Measurements from ENCODE around the gene VPS51. TPM values are rescaled to one million over a fixed set of nuclear protein-coding genes. Genes with fewer than 3 reads are reported as not detected.

VPS51 gene
- total and polyA plus RNA-seq, 9 of the 15 experiments (the other 6 are each of a cell fraction or from before 2014, with no cell fraction given): 1.8 to 143 (median 46.8) TPM

GRCh38 chr11:65125197-65126056 lies 29.4 kb downstream of the VPS51 start:
- peaks cover 79% of the 10 kb centered on the region for H3K36me3 ChIP-seq (ENCODE audit: control insufficient read depth, insufficient read depth, low read length)
- ATAC-seq (no peak), FAIRE-seq (no peak), DNase-seq (ENCODE audit: extremely low read depth in 1 of 4, low spot score in 3 of 4) (peak in 1 of 4 experiments; percentile 3)
- H3K4me2 ChIP-seq (ENCODE audit: insufficient read depth, low read length): no peak overlapping the region
- H3K27me3 ChIP-seq (ENCODE audit: control insufficient read depth in 2 of 2, insufficient read depth in 2 of 2, low read length in 2 of 2): no peaks in the 10 kb centered on the region
- ChIA-PET CTCF (ENCODE audit: low intra/inter-chr PET ratio) (no interaction called here), POLR2A (interaction anchor here (0.6 to 9.5 kb wide), 8 partner anchors 8 to 157 kb away, joined by 3 to 182 read pairs (median 3); partner anchors contain the start of genes SPDYC, SYVN1, TM7SF2 and VPS51)
- peaks cover 47% of the 10 kb centered on the region for H3K79me2 ChIP-seq (ENCODE audit: control insufficient read depth, insufficient read depth, low read length)
- no peak overlapping the region for H2AFZ ChIP-seq (ENCODE audit: low read depth, low read length)
- H3K9me3 ChIP-seq (replicated peaks; ENCODE audit: control insufficient read depth, insufficient read depth, low read depth, low read length): no peaks in the 10 kb centered on the region
- H3K9ac ChIP-seq (ENCODE audit: insufficient read depth in 1 of 2, low read depth in 2 of 2, low read length in 2 of 2): 0 out of 4 replicates have a peak overlapping the region, but pooled peaks of 1 of the 2 experiments have one; percentile 6
- H3K9me1 ChIP-seq (ENCODE audit: control insufficient read depth, insufficient read depth, low read length): no peaks in the 10 kb centered on the region
- H3K4me1 ChIP-seq (replicated peaks in 1 of 2; ENCODE audit: control insufficient read depth in 2 of 2, insufficient read depth in 2 of 2, low read length in 2 of 2): peaks cover 8 to 16% of the 10 kb centered on the region in 2 experiments; a peak in 4 of 5 replicates
- H3K27ac ChIP-seq (ENCODE audit: extremely low read depth, low read depth, low read length): no peak overlapping the region; the same call in 2 of the 3 replicates
- in situ Hi-C loops (cut with MboI): no loop called here
- no TSS peak for BruUV-seq (replicated peaks)
- peaks cover 6% of the 10 kb centered on the region; the same call in 1 of the 2 replicates for H4K20me1 ChIP-seq (replicated peaks; ENCODE audit: control insufficient read depth, insufficient read depth, low read length)
- TF ChIP-seq NR3C1 (CRISPR knock-in tag; IDR thresholded peaks at IDR 0.05): no peak
- peak; percentile 16; the same call in 1 of the 2 replicates for TF ChIP-seq FOSL1 (tag; conservative IDR thresholded peaks at IDR 0.05)
- TF ChIP-seq TFAP4 (CRISPR knock-in tag; IDR thresholded peaks at IDR 0.05; ENCODE audit: borderline replicate concordance): 0 out of 2 replicates have a peak, but pooled peaks have one; percentile 11
- intact Hi-C loops (cut with micrococcal nuclease): no loop called here
- WGBS (ENCODE audit: insufficient coverage, low coverage, missing lambda C conversion rate): 88% methylated on average over 12 of the region's 12 CpGs
- H3K4me3 ChIP-seq: no peak overlapping the region

Measured in K562 (cell line).